Fibroblast of mammary gland (primary cell): ENCODE data around the gene KDM6A.

Experiments
- DNase-seq: peaks from one replicate; pipeline ENCODE4 v3.0.0-alpha.2; 2010; ENCODE audit warnings: low read depth
- H3K4me3 ChIP-seq: 2 replicates; pipeline ENCODE4 v1.5.1; 2011; ENCODE audit warnings: low read depth, mild to moderate bottlenecking, low read length, moderate library complexity; ENCODE audit not compliant: control insufficient read depth
- TF ChIP-seq, protein P1 (sequence below): conservative IDR thresholded peaks from 2 replicates; pipeline ENCODE4 v1.5.1; 2011; ENCODE audit warnings: low read depth, low read length, inconsistent platforms; ENCODE audit not compliant: control insufficient read depth, insufficient read depth

KDM6A gene

DNA sequence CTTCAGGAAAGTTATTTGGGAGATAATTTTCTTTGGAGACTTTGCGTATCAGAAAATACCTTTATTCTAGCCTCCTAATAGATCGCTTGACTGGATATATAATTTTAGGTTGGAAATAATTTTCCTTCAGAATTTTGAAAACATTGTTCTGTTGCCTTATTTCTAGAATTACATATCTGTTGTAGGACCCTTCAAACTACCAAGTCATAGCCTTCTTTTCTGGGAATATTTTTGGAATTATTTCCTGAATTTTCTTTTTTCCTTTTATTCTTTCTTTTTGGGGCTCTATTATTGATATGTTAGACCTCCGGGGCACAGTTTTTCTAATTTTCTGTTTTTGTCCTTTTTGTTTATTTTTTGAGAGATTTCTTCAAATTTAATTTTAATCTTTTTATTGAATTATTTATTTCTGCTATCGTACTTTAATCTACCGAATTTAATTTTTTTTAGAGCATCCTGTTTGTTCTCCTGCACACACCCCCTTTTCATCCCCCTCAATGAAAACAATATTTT, 100.5 kb downstream of the KDM6A start:
- no peak for DNase-seq
- TF ChIP-seq, protein P1, sequence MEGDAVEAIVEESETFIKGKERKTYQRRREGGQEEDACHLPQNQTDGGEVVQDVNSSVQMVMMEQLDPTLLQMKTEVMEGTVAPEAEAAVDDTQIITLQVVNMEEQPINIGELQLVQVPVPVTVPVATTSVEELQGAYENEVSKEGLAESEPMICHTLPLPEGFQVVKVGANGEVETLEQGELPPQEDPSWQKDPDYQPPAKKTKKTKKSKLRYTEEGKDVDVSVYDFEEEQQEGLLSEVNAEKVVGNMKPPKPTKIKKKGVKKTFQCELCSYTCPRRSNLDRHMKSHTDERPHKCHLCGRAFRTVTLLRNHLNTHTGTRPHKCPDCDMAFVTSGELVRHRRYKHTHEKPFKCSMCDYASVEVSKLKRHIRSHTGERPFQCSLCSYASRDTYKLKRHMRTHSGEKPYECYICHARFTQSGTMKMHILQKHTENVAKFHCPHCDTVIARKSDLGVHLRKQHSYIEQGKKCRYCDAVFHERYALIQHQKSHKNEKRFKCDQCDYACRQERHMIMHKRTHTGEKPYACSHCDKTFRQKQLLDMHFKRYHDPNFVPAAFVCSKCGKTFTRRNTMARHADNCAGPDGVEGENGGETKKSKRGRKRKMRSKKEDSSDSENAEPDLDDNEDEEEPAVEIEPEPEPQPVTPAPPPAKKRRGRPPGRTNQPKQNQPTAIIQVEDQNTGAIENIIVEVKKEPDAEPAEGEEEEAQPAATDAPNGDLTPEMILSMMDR: no peak

DNA sequence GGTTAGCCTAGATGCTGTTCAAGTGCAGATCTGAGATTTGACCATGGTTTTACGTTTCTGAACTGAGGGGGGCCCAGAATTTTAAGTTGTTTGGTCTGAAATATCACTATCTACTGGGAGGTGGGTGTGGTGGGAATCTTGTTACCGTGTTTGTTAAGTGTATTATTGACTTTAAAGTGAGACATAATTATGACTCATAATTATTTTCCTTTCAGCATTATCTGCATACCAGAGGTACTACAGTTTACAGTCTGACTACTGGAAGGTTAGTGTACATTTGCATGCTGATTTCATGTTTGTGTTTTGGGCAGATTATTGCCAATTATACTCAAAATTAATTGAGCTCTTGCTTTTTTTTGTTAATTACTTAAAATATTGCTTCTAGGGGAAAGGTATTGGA, 101.5 kb downstream of the KDM6A start:
- no peak overlapping the region for H3K4me3 ChIP-seq
- peak; percentile 48 for DNase-seq
- TF ChIP-seq, protein P1: no peak

More for the DNA sequence above, 100.5 kb downstream of the KDM6A start:
- H3K4me3 ChIP-seq: no peak overlapping the region

DNA sequence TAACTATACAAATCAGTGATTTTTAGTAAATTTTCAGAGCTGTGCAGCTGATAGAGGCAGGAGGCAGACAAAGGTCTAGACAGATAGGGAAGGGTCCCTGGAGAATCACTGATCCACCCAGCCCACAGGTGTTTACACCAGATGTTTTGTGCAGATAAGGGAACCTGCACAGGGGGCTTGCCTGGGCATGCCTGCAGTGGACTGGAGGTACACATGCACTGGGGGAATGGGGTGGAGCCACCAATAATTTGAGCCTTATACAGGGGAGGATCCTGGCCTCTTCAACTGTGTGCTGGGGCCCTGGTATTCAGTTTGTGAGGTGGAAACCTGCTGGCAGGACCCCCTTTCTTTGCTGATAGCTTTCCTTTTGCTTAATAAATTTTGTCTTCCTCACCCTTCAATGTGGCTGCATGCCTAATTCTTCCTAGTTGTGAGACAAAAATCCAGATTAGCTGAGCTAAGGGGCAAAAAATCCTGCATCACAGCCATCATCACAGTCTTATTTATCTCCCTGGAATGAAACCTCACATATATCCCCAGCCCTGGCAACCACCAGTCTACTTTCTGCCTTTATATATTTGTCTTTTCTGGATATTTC, 102.8 kb downstream of the KDM6A start:
- TF ChIP-seq, protein P1: no peak
- no peak overlapping the region for H3K4me3 ChIP-seq
- no peak for DNase-seq

DNA sequence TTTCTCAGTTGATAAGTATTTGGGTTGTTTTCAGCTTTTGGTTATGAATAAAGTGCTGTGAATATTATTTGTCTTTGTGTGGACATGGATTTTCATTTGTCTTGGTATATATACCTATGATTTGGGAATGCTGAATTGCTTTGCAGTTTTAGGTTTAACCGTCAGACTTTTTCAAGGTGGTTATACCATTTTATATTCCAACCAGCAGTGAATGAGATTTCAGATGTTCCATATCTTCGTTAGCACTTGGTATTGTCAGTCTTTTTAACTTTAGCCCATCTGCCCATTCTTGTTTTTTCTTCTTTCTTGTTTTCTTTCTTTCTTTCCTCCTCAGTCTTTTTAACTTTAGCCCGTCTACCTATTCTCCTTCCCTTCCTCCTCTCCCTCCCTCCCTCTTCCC, 106.0 kb downstream of the KDM6A start:
- no peak for DNase-seq
- TF ChIP-seq, protein P1: no peak
- no peak overlapping the region for H3K4me3 ChIP-seq

DNA sequence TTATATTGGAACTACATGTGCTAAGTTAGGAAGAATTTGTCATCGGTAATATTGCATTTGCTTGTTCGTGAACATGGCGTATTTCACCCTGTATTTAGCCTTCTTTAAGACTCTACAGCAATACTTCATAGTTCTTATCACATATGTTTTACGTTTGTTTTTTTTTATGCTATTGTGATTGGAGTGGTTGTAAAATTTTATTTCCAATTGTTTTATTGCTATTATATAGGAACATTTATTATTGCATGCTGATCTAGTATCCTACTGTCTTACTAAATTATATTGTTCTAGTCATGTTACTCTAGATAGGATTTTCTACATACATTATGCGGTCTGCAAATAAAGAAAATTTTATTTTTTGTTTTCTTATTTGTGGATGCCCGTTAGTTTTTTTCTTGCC, 107.4 kb downstream of the KDM6A start:
- no peak overlapping the region for H3K4me3 ChIP-seq
- DNase-seq: no peak
- TF ChIP-seq, protein P1: no peak

DNA sequence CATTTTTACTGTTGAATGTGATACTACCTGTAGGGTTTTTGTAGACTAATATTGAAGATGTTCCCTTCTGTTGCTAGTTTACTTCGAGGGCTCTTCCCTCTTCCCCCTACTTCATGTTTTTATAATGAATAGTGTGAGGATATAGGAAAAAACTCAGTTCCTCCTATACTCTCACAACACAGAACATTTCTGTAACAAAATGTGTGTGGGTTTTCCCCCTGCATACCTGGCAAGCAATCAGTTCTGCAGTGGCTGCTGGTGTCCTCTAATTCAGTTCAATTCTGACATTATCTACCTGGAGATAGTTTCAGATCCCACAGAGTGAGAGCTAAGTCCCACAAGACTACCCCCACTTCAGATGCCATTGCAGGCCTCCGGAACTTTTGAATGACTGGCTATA, 107.9 kb downstream of the KDM6A start:
- DNase-seq: no peak
- TF ChIP-seq, protein P1: no peak
- H3K4me3 ChIP-seq: no peak overlapping the region
